Keratinocyte (primary cell): ENCODE results near the gene RAF1. TPM values are rescaled to one million over a fixed set of nuclear protein-coding genes. Genes with fewer than 3 reads are reported as not detected.
"Not testable (repeated sequence)": the region's sequence is repeated elsewhere in the genome, so short reads cannot be mapped to it uniquely, and the experiment has no call there.

Experiments used
- DNase-seq: peaks from one replicate; pipeline ENCODE4 v3.0.0-alpha.2; 2011; ENCODE audit warnings: low read depth, missing footprints, low spot score
- FAIRE-seq: peaks from 2 replicates; lab custom pipeline; 2011; peaks lifted over from hg19 to GRCh38; lab: Jason Lieb, UNC
- H2AFZ ChIP-seq: 2 replicates; pipeline ENCODE4 v1.6.0; 2012; ENCODE audit warnings: low read length, control low read depth, inconsistent platforms; ENCODE audit not compliant: control insufficient read depth
- H3K27ac ChIP-seq: 2 replicates; pipeline ENCODE4 v1.5.1; 2011; ENCODE audit warnings: low read length; ENCODE audit not compliant: control insufficient read depth, insufficient read depth
- H3K27me3 ChIP-seq: 3 replicates; pipeline ENCODE4 v1.6.0; 2011; ENCODE audit warnings: low read length; ENCODE audit not compliant: control insufficient read depth, insufficient read depth; ENCODE audit errors: extremely low read depth
- H3K36me3 ChIP-seq, 2 experiments: 2 replicates in 1 of 2; 3 replicates in 1 of 2; pipeline ENCODE4 v1.5.1; 2011; ENCODE audit warnings: low read length in 2 of 2, mild to moderate bottlenecking in 1 of 2; ENCODE audit not compliant: control insufficient read depth in 2 of 2, insufficient read depth in 2 of 2; ENCODE audit errors: extremely low read depth in 1 of 2
- H3K4me1 ChIP-seq: 3 replicates; pipeline ENCODE4 v1.5.1; 2011; ENCODE audit warnings: low read length; ENCODE audit not compliant: control insufficient read depth, insufficient read depth; ENCODE audit errors: extremely low read depth
- H3K4me2 ChIP-seq: 3 replicates; pipeline ENCODE4 v1.6.0; 2011; ENCODE audit warnings: low read depth, low read length; ENCODE audit not compliant: control insufficient read depth, insufficient read depth; ENCODE audit errors: extremely low read depth
- H3K4me3 ChIP-seq, 3 experiments: fragments of 200-600 bp in 1 of 3; sonication (generic) in 1 of 3; 2 replicates in 2 of 3; 3 replicates in 1 of 3; pipeline ENCODE4 v1.5.1; 2011 to 2016; ENCODE audit warnings: low read length in 3 of 3, mild to moderate bottlenecking in 3 of 3, control low read depth in 2 of 3, inconsistent platforms in 1 of 3, low read depth in 1 of 3, mixed read lengths in 1 of 3, mixed run types in 1 of 3, moderate library complexity in 1 of 3; ENCODE audit not compliant: control insufficient read depth in 2 of 3, insufficient read depth in 2 of 3; ENCODE audit errors: extremely low read depth in 1 of 3
- H3K79me2 ChIP-seq: 2 replicates; pipeline ENCODE4 v1.6.0; 2012; ENCODE audit warnings: low read length; ENCODE audit not compliant: control insufficient read depth, insufficient read depth
- H3K9ac ChIP-seq: 3 replicates; pipeline ENCODE4 v1.6.0; 2011; ENCODE audit warnings: low read length; ENCODE audit not compliant: control insufficient read depth, insufficient read depth; ENCODE audit errors: extremely low read depth
- H3K9me1 ChIP-seq: 3 replicates; pipeline ENCODE4 v1.6.0; 2011; ENCODE audit warnings: low read length; ENCODE audit not compliant: control insufficient read depth, insufficient read depth; ENCODE audit errors: extremely low read depth
- H3K9me3 ChIP-seq: 2 replicates; pipeline ENCODE4 v1.5.1; 2012; ENCODE audit warnings: low read depth, low read length; ENCODE audit not compliant: control insufficient read depth
- H4K20me1 ChIP-seq: 3 replicates; pipeline ENCODE4 v1.6.0; 2011; ENCODE audit warnings: low read length; ENCODE audit not compliant: control insufficient read depth, insufficient read depth; ENCODE audit errors: extremely low read depth
- CTCF ChIP-seq, 3 experiments: IDR thresholded peaks in 1 of 3; conservative IDR thresholded peaks in 1 of 3; optimal IDR thresholded peaks in 1 of 3; 2 replicates in 2 of 3; 3 replicates in 1 of 3; pipeline versions ENCODE3 to v1.5.1; 2011; ENCODE audit warnings: low read length in 3 of 3, mild to moderate bottlenecking in 3 of 3, moderate library complexity in 2 of 3, control low read depth in 1 of 3, inconsistent platforms in 1 of 3; ENCODE audit not compliant: insufficient read depth in 2 of 3; ENCODE audit errors: extremely low read depth in 1 of 3
- EZH2 ChIP-seq: IDR thresholded peaks from one replicate; pipeline ENCODE4 v1.6.1; 2012; ENCODE audit warnings: inconsistent platforms, mild to moderate bottlenecking, low read length, moderate library complexity
- dilution Hi-C: fragments of 300-500 bp; cut with MboI; formaldehyde crosslinking; loops from one replicate; pipeline ENCODE4 v1.7.0; 2020; ENCODE audit warnings: low sequenced_read_pairs; ENCODE audit not compliant: extremely low pct_ligation_motif_present
- polyA plus RNA-seq, 5 experiments: library from polyadenylated mRNA; depleted of rRNA in 3 of 5; stranded (reverse) in 3 of 5; stranded (forward) in 1 of 5; unstranded in 1 of 5; fragments of >200 nt; gene quantifications; 1 replicate in 1 of 5; 2 replicates in 3 of 5; 3 replicates in 1 of 5; pipeline versions ENCODE4 v1.2.1 to v1.2.3, GENCODE V29; 2011 to 2012; ENCODE audit warnings: missing spikeins in 2 of 5, low read depth in 1 of 5, low replicate concordance in 1 of 5

The RAF1 gene
- polyA plus RNA-seq, 1 donor (not counting 4 experiments of a cell fraction or from before 2014, with no cell fraction given): 80.1 TPM

GRCh38 chr3:12544652-12545472 lies 119.1 kb downstream of the RAF1 start:
- FAIRE-seq (no peak), DNase-seq (no peak)
- no peaks in the 10 kb centered on the region for H3K79me2 ChIP-seq
- no peaks in the 10 kb centered on the region for H3K9me1 ChIP-seq
- dilution Hi-C loops: no loop called here
- peak overlapping the region; percentile 91 for H3K4me2 ChIP-seq
- peak overlapping the region; percentile 80 for H2AFZ ChIP-seq
- no peak for TF ChIP-seq EZH2
- H3K36me3 ChIP-seq: peaks cover 3 to 4% of the 10 kb centered on the region in 2 experiments
- no peaks in the 10 kb centered on the region for H4K20me1 ChIP-seq
- H3K27ac ChIP-seq: peak overlapping the region; percentile 62
- H3K4me3 ChIP-seq: peak overlapping the region; percentile 56 to 83 (median 73)
- H3K9ac ChIP-seq: peak overlapping the region; percentile 72
- peaks cover 10% of the 10 kb centered on the region for H3K4me1 ChIP-seq
- H3K9me3 ChIP-seq: no peaks in the 10 kb centered on the region
- no peaks in the 10 kb centered on the region for H3K27me3 ChIP-seq

DNA sequence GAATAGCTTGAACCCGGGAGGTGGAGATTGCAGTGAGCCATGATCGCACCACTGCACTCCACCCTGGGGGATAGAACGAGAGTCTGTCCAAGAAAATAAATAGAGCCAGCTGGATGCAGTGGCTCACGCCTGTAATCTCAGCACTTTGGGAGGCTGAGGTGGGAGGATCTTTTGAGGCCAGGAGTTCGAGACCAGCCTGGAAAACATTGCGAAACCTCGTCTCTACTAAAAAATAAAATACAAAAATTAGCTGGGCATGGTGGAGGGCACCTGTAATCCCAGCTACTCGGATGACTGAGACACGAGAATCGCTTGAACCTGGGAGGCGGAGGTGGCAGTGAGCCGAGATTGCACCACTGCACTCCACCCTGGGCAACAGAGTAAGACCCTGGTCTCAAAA lies 120.4 kb downstream of the RAF1 start:
- dilution Hi-C loops, H3K9me1 ChIP-seq, H3K4me3 ChIP-seq, H3K9ac ChIP-seq, DNase-seq, H3K27ac ChIP-seq, H3K27me3 ChIP-seq, H3K9me3 ChIP-seq, H2AFZ ChIP-seq, H3K4me2 ChIP-seq, FAIRE-seq, H3K36me3 ChIP-seq, H3K79me2 ChIP-seq, H4K20me1 ChIP-seq: not testable (repeated sequence)
- peaks cover 10% of the 10 kb centered on the region for H3K4me1 ChIP-seq

DNA sequence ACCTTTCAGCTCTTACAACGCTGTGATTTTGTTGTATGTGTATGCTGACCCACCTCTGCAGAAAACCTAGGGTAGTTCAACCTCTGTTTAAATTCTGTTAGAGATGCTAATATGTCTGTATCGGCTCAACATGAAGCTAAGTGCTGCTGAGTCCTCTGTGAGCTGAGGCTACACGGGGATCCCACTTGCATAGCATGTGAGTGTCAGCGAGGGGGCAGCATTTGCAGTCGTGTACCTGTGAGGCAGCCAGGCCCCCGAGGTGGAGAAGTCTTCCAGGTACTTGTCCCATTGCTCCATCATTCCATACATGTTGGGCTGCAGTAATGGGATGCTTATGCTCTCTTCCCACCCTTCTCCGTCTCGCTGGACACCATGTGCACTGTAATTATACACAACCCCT lies 122.3 kb downstream of the RAF1 start:
- Histone ChIP-seq H3K27me3 (no peaks in the 10 kb centered on the region), H3K36me3 (peaks cover 3 to 4% of the 10 kb centered on the region in 2 experiments), H2AFZ (no peak overlapping the region), H3K9me3 (no peaks in the 10 kb centered on the region), H3K4me3 (no peak overlapping the region), H3K9ac (no peak overlapping the region), H4K20me1 (no peaks in the 10 kb centered on the region), H3K4me2 (no peak overlapping the region), H3K9me1 (no peaks in the 10 kb centered on the region), H3K79me2 (no peaks in the 10 kb centered on the region), H3K27ac (no peak overlapping the region), H3K4me1 (peaks cover 10% of the 10 kb centered on the region)
- dilution Hi-C loops: no loop called here
- TF ChIP-seq EZH2 (no peak), CTCF (optimal IDR thresholded peaks at IDR 0.05 in 1 of 3, IDR thresholded peaks at IDR 0.05 in 1 of 3, conservative IDR thresholded peaks at IDR 0.05 in 1 of 3; ENCODE audit: extremely low read depth in 1 of 3, insufficient read depth in 2 of 3, low read length in 3 of 3) (peak in 1 of 3 experiments; percentile 59)
- FAIRE-seq (no peak), DNase-seq (no peak)
